Transverse colon (tissue), 4 donors: ENCODE measurements around the gene ARSG. TPM values are rescaled to one million over a fixed set of nuclear protein-coding genes. Genes with fewer than 3 reads are reported as not detected.

Source experiments
- DNase-seq: peaks from one replicate; pipeline ENCODE4 v3.0.0-alpha.2; 2019
- H3K27ac ChIP-seq, 4 donors: fragments of 200-600 bp; sonication (generic); 2 replicates each; pipeline ENCODE4 v1.5.1; 2016 to 2018; ENCODE audit warnings: inconsistent platforms in 4 of 4
- H3K27me3 ChIP-seq: fragments of 200-600 bp; sonication (generic); 2 replicates; pipeline ENCODE4 v1.5.1; 2017; ENCODE audit warnings: inconsistent platforms
- H3K36me3 ChIP-seq, 4 donors: fragments of 200-600 bp; sonication (generic); 2 replicates each; pipeline ENCODE4 v1.5.1; 2017 to 2019; ENCODE audit warnings: inconsistent platforms in 4 of 4
- H3K4me1 ChIP-seq, 4 donors: fragments of 200-600 bp; sonication (generic); 2 replicates each; pipeline ENCODE4 v1.5.1; 2017 to 2020; ENCODE audit warnings: inconsistent platforms in 4 of 4
- H3K4me3 ChIP-seq, 4 donors: fragments of 200-600 bp; sonication (generic); 1 replicate in 1 of 4; 2 replicates in 3 of 4; pipeline versions ENCODE4 v1.5.1 to v1.6.1; 2017 to 2019; ENCODE audit warnings: inconsistent platforms in 4 of 4
- H3K9me3 ChIP-seq, 2 donors: fragments of 200-600 bp; sonication (generic); 2 replicates each; pipeline ENCODE4 v1.5.1; 2017 to 2019; ENCODE audit warnings: inconsistent platforms in 2 of 2
- CTCF ChIP-seq, 5 experiments: fragments of 200-600 bp in 3 of 5; fragments of 450-650 bp in 2 of 5; sonication (generic) in 3 of 5; IDR thresholded peaks; 1 replicate in 2 of 5; 2 replicates in 3 of 5; pipeline ENCODE4 v1.5.1; 2016 to 2017; ENCODE audit warnings: antibody characterized with exemption in 5 of 5, inconsistent platforms in 3 of 5, mild to moderate bottlenecking in 2 of 5, moderate library complexity in 1 of 5
- EP300 ChIP-seq: sonication (generic); formaldehyde crosslinking; IDR thresholded peaks from one replicate; pipeline ENCODE4 v1.6.1; 2017; ENCODE audit warnings: antibody characterized with exemption, low read depth
- POLR2A ChIP-seq: fragments of 450-650 bp; IDR thresholded peaks from one replicate; pipeline ENCODE4 v1.6.1; 2016; ENCODE audit warnings: antibody characterized with exemption, mild to moderate bottlenecking, moderate library complexity
- POLR2AphosphoS5 ChIP-seq, 3 donors: sonication (generic); formaldehyde crosslinking; IDR thresholded peaks; one replicate each; pipeline ENCODE4 v1.6.1; 2016; ENCODE audit warnings: antibody characterized with exemption in 3 of 3
- WGBS, 2 donors: methylation state at CpG; one replicate each; pipeline ENCODE4 v1.1.5; 2018; ENCODE audit warnings: low coverage in 1 of 2; 5-methylcytosine and 5-hydroxymethylcytosine counted together
- in situ Hi-C, 4 donors: fragments of 200-750 bp; cut with MboI; loops; one replicate each; pipeline versions ENCODE4 v1.15.0 to v1.15.1; 2017; ENCODE audit warnings: low sequenced_read_pairs in 3 of 4, low pct_ligation_motif_present in 1 of 4, low pct_unique_long_range_greater_than_20kb in 1 of 4
- intact Hi-C: fragments of 100-400 bp; cut with DNase I; formaldehyde crosslinking; loops from one replicate; pipeline ENCODE4 v1.15.1; 2023; ENCODE audit warnings: low total_unique reads
- total RNA-seq, 4 donors: library from RNA; depleted of rRNA; stranded (reverse); fragments of >200 nt; gene quantifications; one replicate each; pipeline ENCODE4 v1.1.0, GENCODE V29; 2016

The ARSG gene
- total RNA-seq, 4 donors from 2014 or later, result 0.41 to 4.4 (median 1.6) TPM; not detected in 1

GRCh38 chr17:68449021-68449739 lies 157.9 kb downstream of the ARSG start:
- 82 to 95% methylated on average over 9 to 13 of the region's 13 CpGs for WGBS, 2 donors
- H3K4me3 ChIP-seq, result no peak overlapping the region
- H3K9me3 ChIP-seq, result no peaks in the 10 kb centered on the region
- intact Hi-C loops (no loop called here), in situ Hi-C loops (no loop called here)
- TF ChIP-seq POLR2A (no peak), CTCF (IDR thresholded peaks at IDR 0.05) (no peak), EP300 (no peak), POLR2AphosphoS5 (IDR thresholded peaks at IDR 0.05) (no peak)
- no peak overlapping the region for H3K27ac ChIP-seq
- H3K36me3 ChIP-seq, result peaks cover 0 to 44% (median 21%) of the 10 kb centered on the region in 4 donors
- no peaks in the 10 kb centered on the region for H3K27me3 ChIP-seq
- DNase-seq, result no peak
- peaks cover 0 to 29% (median 20%) of the 10 kb centered on the region in 4 donors for H3K4me1 ChIP-seq

- 74% methylated on average over 8 of the region's 8 CpGs; no CpG with 5 or more reads in 1 of the 2 donors for WGBS, 2 donors
- H3K9me3 ChIP-seq, result no peaks in the 10 kb centered on the region
- H3K4me1 ChIP-seq, result peaks cover 0 to 41% (median 27%) of the 10 kb centered on the region in 4 donors
- H3K36me3 ChIP-seq, result peaks cover 0 to 44% (median 19%) of the 10 kb centered on the region in 4 donors
- no peaks in the 10 kb centered on the region for H3K27me3 ChIP-seq
- no peak overlapping the region for H3K27ac ChIP-seq
- in situ Hi-C loops (loop anchor here in 2 of 4 donors (10.0 to 25.0 kb wide), 2 partner anchors 196 to 288 kb away; no protein-coding TSS in a partner anchor), intact Hi-C loops (no loop called here)
- TF ChIP-seq CTCF (IDR thresholded peaks at IDR 0.05) (no peak), POLR2A (no peak), POLR2AphosphoS5 (IDR thresholded peaks at IDR 0.05) (no peak), EP300 (no peak)
- DNase-seq, result no peak
- no peak overlapping the region for H3K4me3 ChIP-seq
Observed at GRCh38 chr17:68450391-68450790, 159.1 kb downstream of the ARSG start.

GRCh38 chr17:68450801-68451200 lies 159.5 kb downstream of the ARSG start:
- H3K4me1 ChIP-seq, result peaks cover 2 to 45% (median 31%) of the 10 kb centered on the region in 4 donors
- H3K27ac ChIP-seq, result peak overlapping the region; percentile 61 to 81 (median 69)
- no peak for TF ChIP-seq POLR2AphosphoS5 (IDR thresholded peaks at IDR 0.05)
- TF ChIP-seq EP300, result no peak
- TF ChIP-seq CTCF (IDR thresholded peaks at IDR 0.05), result no peak
- no peak for TF ChIP-seq POLR2A
- in situ Hi-C loops (loop anchor here in 2 of 4 donors (10.0 to 25.0 kb wide), 2 partner anchors 196 to 288 kb away; no protein-coding TSS in a partner anchor), intact Hi-C loops (no loop called here)
- peaks cover 0 to 43% (median 19%) of the 10 kb centered on the region in 4 donors for H3K36me3 ChIP-seq
- DNase-seq, result no peak
- no peak overlapping the region for H3K4me3 ChIP-seq
- no peaks in the 10 kb centered on the region for H3K27me3 ChIP-seq
- whole genome bisulfite sequencing, 2 donors, result 95% methylated on average over 14 of the region's 14 CpGs; no CpG with 5 or more reads in 1 of the 2 donors
- H3K9me3 ChIP-seq, result no peaks in the 10 kb centered on the region

GRCh38 chr17:68451670-68452354 lies 160.5 kb downstream of the ARSG start:
- Histone ChIP-seq H3K36me3 (peaks cover 0 to 34% (median 17%) of the 10 kb centered on the region in 4 donors), H3K9me3 (no peaks in the 10 kb centered on the region), H3K4me1 (peaks cover 10 to 53% (median 39%) of the 10 kb centered on the region in 4 donors), H3K27ac (peak overlapping the region; percentile 61 to 81 (median 74)), H3K4me3 (no peak overlapping the region), H3K27me3 (no peaks in the 10 kb centered on the region)
- 48 to 58% methylated on average over 3 to 5 of the region's 5 CpGs for WGBS, 2 donors
- TF ChIP-seq POLR2AphosphoS5 (IDR thresholded peaks at IDR 0.05) (peak in 1 of 3 donors; percentile 21), POLR2A (no peak)
- in situ Hi-C loops (loop anchor here in 2 of 4 donors (10.0 to 25.0 kb wide), 2 partner anchors 197 to 290 kb away; no protein-coding TSS in a partner anchor), intact Hi-C loops (no loop called here)
- DNase-seq, result no peak
